ENCODE data around the gene CBLB. TPM values are rescaled to one million over a fixed set of nuclear protein-coding genes. Genes with fewer than 3 reads are reported as not detected.

Gene CBLB
- total RNA-seq, 3 donors from 2014 or later = 61.0 to 78.6 (median 70.4) TPM

DNA sequence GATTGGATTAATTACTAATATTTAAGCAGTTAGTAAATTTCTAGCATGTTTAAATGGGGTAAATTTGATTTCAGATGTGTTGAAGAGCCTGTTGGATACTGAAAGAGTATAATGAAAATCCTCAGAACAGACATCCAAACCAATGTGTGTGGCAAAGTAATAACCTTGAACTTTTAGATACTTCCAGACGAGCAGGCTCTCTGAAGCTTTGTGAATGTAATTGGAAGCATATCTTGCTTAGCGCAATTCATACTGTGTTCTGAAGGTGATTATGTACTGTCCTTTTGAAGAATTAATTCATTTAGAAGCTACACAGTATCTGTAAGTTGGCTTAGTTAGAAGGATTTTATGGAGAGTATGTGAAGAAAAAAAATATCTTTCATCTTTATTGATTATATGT is 161.8 kb downstream of the CBLB start:
- Mint-ChIP-seq H3K4me1 (ENCODE audit: low read depth) (peaks cover 4% of the 10 kb centered on the region), H3K4me3 (no peak overlapping the region), H3K27me3 (ENCODE audit: low read depth) (no peaks in the 10 kb centered on the region), H3K36me3 (ENCODE audit: insufficient read depth) (peaks cover 41% of the 10 kb centered on the region), H3K9me3 (no peaks in the 10 kb centered on the region)
- DNase-seq (no peak), ATAC-seq (no peak)

DNA sequence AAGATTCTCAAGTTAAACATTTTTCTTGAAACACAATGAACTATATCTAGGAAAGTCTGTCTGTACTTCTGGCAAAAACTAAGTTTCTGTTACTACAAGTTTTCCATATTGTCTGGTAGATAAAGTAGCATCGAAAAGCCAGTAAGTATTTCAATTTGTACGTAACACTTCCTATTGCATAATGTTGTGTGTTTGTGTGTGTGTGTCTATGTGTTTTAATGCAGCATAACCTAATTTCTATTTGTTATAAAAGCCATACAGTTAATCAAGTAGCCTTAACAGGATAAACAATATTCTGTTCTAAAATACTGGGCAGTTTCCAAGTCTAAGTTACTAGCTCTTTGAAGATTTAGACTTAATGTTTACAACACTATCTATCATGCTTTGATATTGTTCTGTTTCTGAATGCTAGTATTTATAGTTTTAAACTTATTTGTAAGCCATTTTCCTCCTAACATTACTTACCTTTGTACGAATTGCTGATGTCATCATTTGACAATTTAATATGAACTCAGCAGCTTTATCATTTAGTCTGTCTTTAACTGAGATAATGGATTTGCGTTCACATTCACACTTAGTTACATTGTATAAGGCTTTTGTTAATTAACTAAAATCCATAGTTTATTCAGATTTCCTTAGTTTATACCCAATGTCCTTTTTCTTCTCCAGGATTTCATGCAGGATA is 163.9 kb downstream of the CBLB start:
- DNase-seq (no peak), ATAC-seq (no peak)
- peaks cover 18% of the 10 kb centered on the region for H3K4me1 Mint-ChIP-seq (ENCODE audit: low read depth)
- H3K9me3 Mint-ChIP-seq = no peaks in the 10 kb centered on the region
- H3K4me3 Mint-ChIP-seq = no peak overlapping the region
- no peaks in the 10 kb centered on the region for H3K27me3 Mint-ChIP-seq (ENCODE audit: low read depth)
- peaks cover 48% of the 10 kb centered on the region for H3K36me3 Mint-ChIP-seq (ENCODE audit: insufficient read depth)

DNA sequence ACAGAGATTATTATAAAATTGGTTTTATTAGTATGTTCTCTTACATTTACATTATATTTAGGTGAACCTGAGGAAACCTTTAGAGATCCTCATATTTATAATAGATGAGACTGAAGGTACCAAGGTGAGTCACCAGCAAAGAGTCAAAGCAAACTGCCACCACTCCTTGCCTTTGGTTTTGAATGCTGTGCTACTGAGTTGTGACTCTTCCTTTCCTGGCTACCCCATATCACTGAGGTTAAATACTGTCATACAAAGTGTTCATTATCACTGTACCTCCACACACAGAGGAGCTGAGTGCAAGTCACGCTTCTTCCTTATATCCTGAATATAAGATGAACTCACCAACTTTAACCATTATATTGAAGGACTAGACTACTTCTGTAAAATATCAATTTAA is 168.2 kb downstream of the CBLB start:
- no peaks in the 10 kb centered on the region for H3K9me3 Mint-ChIP-seq
- DNase-seq (peak; percentile 10), ATAC-seq (peak; percentile 94 to 98)
- peaks cover 45% of the 10 kb centered on the region for H3K36me3 Mint-ChIP-seq (ENCODE audit: insufficient read depth)
- H3K4me1 Mint-ChIP-seq (ENCODE audit: low read depth) = peaks cover 41% of the 10 kb centered on the region
- H3K4me3 Mint-ChIP-seq = no peak overlapping the region
- H3K27me3 Mint-ChIP-seq (ENCODE audit: low read depth) = no peaks in the 10 kb centered on the region

DNA sequence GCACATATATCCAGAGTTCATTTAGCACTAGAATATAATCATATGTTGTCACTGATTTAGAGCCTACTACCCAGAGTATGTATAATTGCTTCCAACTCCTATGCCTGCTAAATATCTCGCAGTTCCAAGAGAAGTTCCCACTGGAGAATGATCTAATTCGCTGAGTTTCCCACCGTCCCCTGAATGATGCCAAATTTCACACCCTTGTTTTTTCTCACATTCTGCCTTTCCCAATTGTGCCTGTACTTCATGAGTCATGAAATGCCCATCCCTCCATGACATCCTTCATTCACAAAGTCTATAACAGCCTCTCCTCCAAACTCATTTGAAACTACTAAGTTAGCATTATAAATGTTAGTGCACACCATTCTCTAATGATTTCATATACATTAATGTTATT is 177.2 kb downstream of the CBLB start:
- Mint-ChIP-seq H3K4me3 (no peak overlapping the region), H3K9me3 (no peaks in the 10 kb centered on the region), H3K36me3 (ENCODE audit: insufficient read depth) (peaks cover 32% of the 10 kb centered on the region), H3K4me1 (ENCODE audit: low read depth) (peaks cover 36% of the 10 kb centered on the region), H3K27me3 (ENCODE audit: low read depth) (no peaks in the 10 kb centered on the region)
- DNase-seq = no peak
- no peak for ATAC-seq

DNA sequence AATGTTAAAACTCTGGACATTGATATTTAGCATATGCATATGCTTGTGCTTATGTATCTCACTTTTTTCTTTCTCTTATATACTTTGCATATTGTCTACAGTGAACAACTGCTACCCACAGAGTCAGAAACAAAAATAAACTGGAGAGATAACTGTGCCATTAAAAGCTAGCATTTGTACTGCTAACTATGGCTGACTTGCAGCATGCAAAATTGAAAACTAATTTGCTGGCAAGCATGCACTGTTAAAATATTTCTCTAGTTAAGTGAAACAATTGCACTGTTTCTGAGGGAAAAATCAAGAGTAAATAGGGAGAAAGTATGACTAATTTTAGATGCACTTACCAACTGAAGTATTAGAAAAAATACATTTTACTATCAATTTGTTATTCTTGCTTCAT is 177.8 kb downstream of the CBLB start:
- Mint-ChIP-seq H3K9me3 (no peaks in the 10 kb centered on the region), H3K27me3 (ENCODE audit: low read depth) (no peaks in the 10 kb centered on the region), H3K4me1 (ENCODE audit: low read depth) (peaks cover 40% of the 10 kb centered on the region), H3K4me3 (no peak overlapping the region), H3K36me3 (ENCODE audit: insufficient read depth) (peaks cover 32% of the 10 kb centered on the region)
- no peak for DNase-seq
- no peak for ATAC-seq

DNA sequence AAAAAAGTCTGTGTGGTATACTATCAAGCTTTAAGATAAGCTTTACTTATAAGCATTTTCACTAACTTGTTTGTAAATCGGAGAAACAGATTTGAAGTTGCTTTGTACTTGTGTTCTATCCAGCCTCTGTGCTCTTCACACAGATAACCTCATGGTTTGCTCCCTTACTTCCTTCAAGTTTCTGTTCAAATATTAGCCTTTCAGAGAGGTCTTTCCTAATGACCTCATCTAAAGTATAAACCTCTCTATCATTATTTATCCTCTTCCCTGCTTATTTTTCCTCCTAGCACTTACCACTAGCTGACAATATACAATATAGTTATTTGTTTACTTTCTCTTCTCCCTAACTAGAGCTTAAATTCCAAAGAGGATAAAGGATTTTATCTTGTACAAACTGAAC is 180.0 kb downstream of the CBLB start:
- no peak for DNase-seq
- Mint-ChIP-seq H3K36me3 (ENCODE audit: insufficient read depth) (peaks cover 41% of the 10 kb centered on the region), H3K27me3 (ENCODE audit: low read depth) (no peaks in the 10 kb centered on the region), H3K4me1 (ENCODE audit: low read depth) (peaks cover 37% of the 10 kb centered on the region), H3K9me3 (no peaks in the 10 kb centered on the region), H3K4me3 (no peak overlapping the region)
- ATAC-seq = no peak

DNA sequence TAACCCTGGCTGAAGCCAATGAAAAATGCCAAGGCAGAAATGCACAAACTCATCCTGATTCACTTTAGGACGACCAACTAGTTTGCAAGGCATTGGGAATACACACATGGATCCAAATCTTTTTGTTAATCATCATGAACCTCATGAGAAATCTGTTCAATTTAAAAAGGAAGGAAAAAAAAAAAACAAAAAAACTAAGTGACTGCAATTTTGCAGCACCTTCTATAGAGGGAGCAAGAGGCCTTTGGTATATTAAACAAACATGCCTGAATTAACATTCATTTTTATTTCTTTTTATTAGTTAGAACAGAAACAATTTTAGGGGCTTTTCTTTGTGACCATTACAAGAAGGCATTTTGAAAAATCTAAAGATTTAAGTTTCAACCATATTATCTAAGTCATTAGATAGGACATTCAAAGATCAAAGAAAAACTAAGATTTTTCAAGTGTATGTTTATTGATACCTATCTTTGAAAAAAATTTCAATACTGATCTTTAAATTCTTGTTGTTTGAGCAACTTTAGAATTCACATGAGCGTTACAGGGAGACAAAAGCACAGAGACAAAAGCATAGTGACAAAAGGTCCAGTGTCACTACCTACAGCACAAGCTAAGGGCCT is 182.4 kb downstream of the CBLB start:
- Mint-ChIP-seq H3K9me3 (no peaks in the 10 kb centered on the region), H3K4me3 (no peak overlapping the region), H3K4me1 (ENCODE audit: low read depth) (peaks cover 24% of the 10 kb centered on the region), H3K36me3 (ENCODE audit: insufficient read depth) (peaks cover 32% of the 10 kb centered on the region), H3K27me3 (ENCODE audit: low read depth) (no peaks in the 10 kb centered on the region)
- DNase-seq (no peak), ATAC-seq (no peak)

DNA sequence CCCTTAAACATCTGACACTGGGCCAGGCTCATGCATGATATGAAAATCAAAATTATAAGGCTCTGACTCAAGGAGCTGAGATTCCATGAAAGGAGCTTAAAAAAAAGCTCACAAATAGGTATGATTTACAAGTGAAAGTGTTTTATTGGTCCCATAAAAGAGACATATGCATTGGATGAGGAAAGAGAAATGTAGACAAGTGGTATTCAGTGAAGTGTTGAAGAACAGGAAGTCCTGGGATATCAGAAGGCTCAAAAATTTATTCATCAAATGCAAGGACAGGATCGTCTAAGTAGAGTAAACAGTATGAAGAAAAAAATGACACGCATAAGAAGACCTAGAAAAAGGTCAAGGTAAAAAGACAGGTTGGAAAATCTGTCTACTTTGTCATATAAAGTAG is 188.9 kb downstream of the CBLB start:
- Mint-ChIP-seq H3K27me3 (ENCODE audit: low read depth) (no peaks in the 10 kb centered on the region), H3K9me3 (no peaks in the 10 kb centered on the region), H3K4me1 (ENCODE audit: low read depth) (peaks cover 7% of the 10 kb centered on the region), H3K36me3 (ENCODE audit: insufficient read depth) (peaks cover 49% of the 10 kb centered on the region), H3K4me3 (no peak overlapping the region)
- DNase-seq (no peak), ATAC-seq (no peak)

DNA sequence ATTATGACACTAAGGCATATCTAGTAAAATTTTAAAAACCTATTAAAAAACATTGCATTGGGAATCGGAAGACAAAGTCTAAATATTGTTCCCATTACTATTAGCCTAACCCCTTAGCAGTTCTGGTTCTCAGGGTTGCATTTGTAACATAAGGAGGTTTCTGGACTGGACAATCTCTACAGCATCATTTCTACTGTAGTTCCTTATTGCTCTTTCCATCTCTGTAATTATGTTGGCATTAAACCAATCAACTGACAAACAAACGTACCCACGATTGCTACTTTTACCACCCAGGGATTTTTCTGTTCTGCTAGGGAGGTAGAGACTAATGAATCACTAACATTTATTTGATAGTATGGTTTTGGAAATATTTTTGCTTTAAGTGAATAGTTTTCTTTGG is 190.8 kb downstream of the CBLB start:
- DNase-seq (no peak), ATAC-seq (no peak)
- Mint-ChIP-seq H3K9me3 (no peaks in the 10 kb centered on the region), H3K27me3 (ENCODE audit: low read depth) (no peaks in the 10 kb centered on the region), H3K36me3 (ENCODE audit: insufficient read depth) (peaks cover 58% of the 10 kb centered on the region), H3K4me3 (no peak overlapping the region), H3K4me1 (ENCODE audit: low read depth) (peaks cover 10% of the 10 kb centered on the region)

DNA sequence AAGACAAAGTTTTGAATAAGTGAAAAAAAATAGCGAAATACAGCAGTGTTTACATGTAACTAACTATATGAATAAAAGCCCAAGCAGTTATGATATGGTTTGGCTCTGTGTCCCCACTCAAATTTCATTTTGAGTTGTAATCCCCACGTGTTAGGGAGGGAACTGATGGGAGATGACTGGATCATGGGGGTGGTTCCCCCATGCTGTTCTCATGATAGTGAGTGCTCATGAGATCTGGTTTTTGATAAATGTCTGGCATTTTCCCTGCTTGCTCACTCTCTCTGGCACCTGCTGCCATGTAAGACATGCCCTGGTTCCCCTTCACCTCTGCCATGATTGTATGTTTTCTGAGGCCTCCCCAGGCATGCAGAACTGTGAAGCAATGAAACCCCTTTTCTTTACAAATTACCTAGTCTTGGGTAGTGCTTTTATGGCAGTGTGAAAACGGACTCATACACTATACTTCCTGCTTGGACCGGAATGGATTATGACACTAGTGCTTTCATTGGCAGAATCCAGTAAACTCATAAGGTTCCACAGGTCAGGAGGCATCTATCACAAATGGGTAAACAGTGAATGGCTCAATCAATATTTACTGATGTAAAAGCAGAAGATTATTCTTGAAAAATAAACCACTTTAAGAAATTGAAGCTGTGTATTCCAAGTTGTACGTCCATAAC is 192.1 kb downstream of the CBLB start:
- Mint-ChIP-seq H3K27me3 (ENCODE audit: low read depth) (no peaks in the 10 kb centered on the region), H3K36me3 (ENCODE audit: insufficient read depth) (peaks cover 57% of the 10 kb centered on the region), H3K9me3 (no peaks in the 10 kb centered on the region), H3K4me3 (no peak overlapping the region), H3K4me1 (ENCODE audit: low read depth) (peaks cover 10% of the 10 kb centered on the region)
- DNase-seq = no peak
- ATAC-seq = peak; percentile 94 to 97

DNA sequence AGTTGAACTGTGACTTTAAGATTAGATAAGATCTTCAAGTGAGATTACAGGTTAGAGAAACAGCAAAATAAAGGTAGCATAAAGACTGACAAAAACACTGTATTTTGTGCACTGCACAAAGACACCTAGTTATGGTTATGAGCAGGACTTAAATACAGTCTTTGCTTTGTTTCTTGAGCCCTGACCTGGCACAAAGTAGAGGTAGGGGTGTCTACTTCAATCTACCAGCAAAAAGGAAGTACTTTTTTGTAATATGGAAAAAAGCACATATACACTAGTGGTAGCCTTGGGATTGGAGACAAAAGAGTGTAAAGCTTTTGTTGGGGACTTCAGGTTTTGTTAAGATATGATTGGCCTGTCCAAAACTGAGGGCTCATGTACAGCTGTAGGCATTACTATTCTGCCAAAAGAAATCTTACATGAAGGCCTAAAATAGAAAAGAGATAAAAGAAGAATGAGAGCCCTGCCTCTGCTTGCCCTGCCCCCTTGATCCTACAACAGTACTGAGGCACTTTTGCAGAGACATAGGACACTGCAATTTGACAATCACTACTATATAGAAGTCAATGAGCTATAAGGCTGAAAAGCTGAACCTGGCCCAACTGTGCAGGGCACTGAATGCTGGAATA is 194.3 kb downstream of the CBLB start:
- no peaks in the 10 kb centered on the region for H3K9me3 Mint-ChIP-seq
- no peaks in the 10 kb centered on the region for H3K27me3 Mint-ChIP-seq (ENCODE audit: low read depth)
- ATAC-seq (no peak), DNase-seq (no peak)
- H3K4me3 Mint-ChIP-seq = no peak overlapping the region
- peaks cover 10% of the 10 kb centered on the region for H3K4me1 Mint-ChIP-seq (ENCODE audit: low read depth)
- peaks cover 41% of the 10 kb centered on the region for H3K36me3 Mint-ChIP-seq (ENCODE audit: insufficient read depth)

DNA sequence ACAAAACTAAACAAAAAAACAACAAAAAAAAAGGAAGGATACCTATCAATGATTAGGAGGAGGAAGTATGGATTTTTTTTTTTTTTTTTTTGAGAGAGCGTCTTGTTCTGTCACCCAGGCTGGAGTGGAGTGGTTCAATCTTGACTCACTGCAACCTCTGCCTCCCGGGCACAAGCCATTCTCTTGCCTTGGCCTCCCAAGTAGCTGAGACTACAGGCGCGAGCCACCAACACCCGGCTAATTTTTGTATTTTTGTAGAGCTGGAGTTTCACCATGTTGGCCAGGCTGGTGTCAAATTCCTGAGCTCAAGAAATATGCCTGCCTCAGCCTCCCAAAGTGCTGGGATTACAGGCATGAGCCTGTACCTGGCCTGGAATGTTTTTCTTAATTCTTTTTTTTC is 195.8 kb downstream of the CBLB start:
- DNase-seq (no peak), ATAC-seq (no peak)
- peaks cover 42% of the 10 kb centered on the region for H3K36me3 Mint-ChIP-seq (ENCODE audit: insufficient read depth)
- H3K4me1 Mint-ChIP-seq (ENCODE audit: low read depth) = peaks cover 10% of the 10 kb centered on the region
- no peaks in the 10 kb centered on the region for H3K27me3 Mint-ChIP-seq (ENCODE audit: low read depth)
- H3K9me3 Mint-ChIP-seq = no peaks in the 10 kb centered on the region
- no peak overlapping the region for H3K4me3 Mint-ChIP-seq

DNA sequence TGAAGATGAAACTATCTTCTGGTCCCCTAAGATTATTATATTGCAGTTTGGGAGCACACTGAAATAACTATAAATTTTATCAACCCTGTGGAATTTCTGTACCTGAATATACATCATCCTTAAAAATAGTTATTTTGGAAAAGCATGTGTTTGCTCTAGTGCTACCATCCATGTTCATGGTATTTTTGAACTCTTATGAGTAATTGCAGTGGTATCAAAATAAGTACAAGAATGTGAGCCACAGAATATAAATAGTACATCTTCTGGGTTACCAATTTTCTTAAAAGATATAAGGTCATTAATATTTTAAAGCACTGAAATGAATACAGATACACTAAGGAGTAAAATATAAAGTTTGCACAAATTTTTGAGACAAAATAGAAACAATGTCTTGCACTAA is 206.5 kb downstream of the CBLB start:
- no peak for ATAC-seq
- H3K9me3 Mint-ChIP-seq = no peaks in the 10 kb centered on the region
- no peak overlapping the region for H3K4me3 Mint-ChIP-seq
- DNase-seq = no peak
- H3K36me3 Mint-ChIP-seq (ENCODE audit: insufficient read depth) = peaks cover 41% of the 10 kb centered on the region
- no peaks in the 10 kb centered on the region for H3K4me1 Mint-ChIP-seq (ENCODE audit: low read depth)
- H3K27me3 Mint-ChIP-seq (ENCODE audit: low read depth) = no peaks in the 10 kb centered on the region

DNA sequence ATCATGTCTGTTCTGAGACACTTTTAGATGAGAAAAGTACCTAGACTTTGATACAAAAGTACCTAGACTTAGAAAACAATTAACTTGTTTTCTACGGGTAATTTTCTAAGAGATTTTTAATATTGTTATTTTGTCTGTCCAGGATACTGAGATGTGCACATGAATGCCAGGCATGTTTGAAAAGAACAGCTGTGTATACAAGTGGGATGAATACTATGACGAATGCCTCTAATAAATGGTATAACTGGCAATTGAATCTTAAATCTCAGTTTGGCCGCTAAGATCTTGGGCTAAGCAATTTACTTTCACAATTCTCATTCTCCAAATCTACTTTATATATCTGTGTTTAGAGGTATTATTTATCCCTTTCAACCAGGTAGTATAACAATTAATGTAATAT is 207.4 kb downstream of the CBLB start:
- Mint-ChIP-seq H3K27me3 (ENCODE audit: low read depth) (no peaks in the 10 kb centered on the region), H3K9me3 (no peaks in the 10 kb centered on the region), H3K4me3 (no peak overlapping the region), H3K4me1 (ENCODE audit: low read depth) (no peaks in the 10 kb centered on the region), H3K36me3 (ENCODE audit: insufficient read depth) (peaks cover 40% of the 10 kb centered on the region)
- no peak for ATAC-seq
- DNase-seq = no peak

Data from activated T-cell treated with anti-CD3 and anti-CD28 coated beads, Interleukin-2, amount 50 U/mL, for 4 hours (primary cell).